HepG2 (cell line): ENCODE data around the gene CALML6.

ENCODE experiments used
- CTCF ChIP-seq: sonication (generic); formaldehyde crosslinking; IDR thresholded peaks from 2 replicates; pipeline ENCODE4 v1.5.0; 2020; ENCODE audit warnings: mild to moderate bottlenecking, missing genetic modification reagents, moderate library complexity
- FOXO1 ChIP-seq: sonication (generic); formaldehyde crosslinking; IDR thresholded peaks from 2 replicates; pipeline ENCODE4 v1.4.0; 2020; ENCODE audit warnings: missing genetic modification reagents
- PHF8 ChIP-seq: sonication (generic); formaldehyde crosslinking; IDR thresholded peaks from 2 replicates; pipeline ENCODE4 v1.5.0; 2020; ENCODE audit warnings: missing genetic modification reagents
- SETDB1 ChIP-seq: sonication (generic); formaldehyde crosslinking; IDR thresholded peaks from 2 replicates; pipeline ENCODE4 v1.5.1; 2020; ENCODE audit warnings: missing genetic modification reagents, mild to moderate bottlenecking, borderline replicate concordance
- SIN3B ChIP-seq: fragments of 150-350 bp; IDR thresholded peaks from 2 replicates; pipeline ENCODE4 v1.6.1; 2014; ENCODE audit warnings: low read length
- ZNF224 ChIP-seq: sonication (generic); formaldehyde crosslinking; IDR thresholded peaks from 2 replicates; pipeline ENCODE4 v1.5.0; 2020; ENCODE audit warnings: mild to moderate bottlenecking, missing genetic modification reagents
- ZNF326 ChIP-seq: sonication (generic); formaldehyde crosslinking; IDR thresholded peaks from 2 replicates; pipeline ENCODE4 v1.4.0; 2020; ENCODE audit warnings: missing genetic modification reagents, borderline replicate concordance

GRCh38 chr1:1941868-1942752, 27.1 kb downstream of the CALML6 start:
- no peak for TF ChIP-seq PHF8 (CRISPR knock-in tag)
- TF ChIP-seq SIN3B, result no peak
- no peak for TF ChIP-seq ZNF224 (CRISPR knock-in tag)
- TF ChIP-seq SETDB1 (CRISPR knock-in tag), result no peak
- no peak for TF ChIP-seq ZNF326 (CRISPR knock-in tag)
- no peak for TF ChIP-seq FOXO1 (CRISPR knock-in tag)
- TF ChIP-seq CTCF (CRISPR knock-in tag), result no peak
